CD4-positive, alpha-beta T cell treated with Interleukin-15 for 1 hour (primary cell): ENCODE measurements around the gene PDE1A.

Experiments
- DNase-seq: peaks from one replicate; pipeline ENCODE4 v3.0.0-alpha.2; 2020

PDE1A gene

GRCh38 chr2:182113334-182113733, 313.5 kb downstream of the PDE1A start:
- DNase-seq = no peak

- no peak for DNase-seq
Observed at GRCh38 chr2:182110347-182110746, 316.5 kb downstream of the PDE1A start.

GRCh38 chr2:182103526-182103925, 323.3 kb downstream of the PDE1A start:
- no peak for DNase-seq

- no peak for DNase-seq
Observed at GRCh38 chr2:182101263-182101662, 325.6 kb downstream of the PDE1A start.

- DNase-seq = no peak
Observed at GRCh38 chr2:182098648-182099047, 328.2 kb downstream of the PDE1A start.

GRCh38 chr2:182097571-182098164, 329.2 kb downstream of the PDE1A start:
- no peak for DNase-seq

- no peak for DNase-seq
Observed at GRCh38 chr2:182090486-182090885, 336.4 kb downstream of the PDE1A start.
